ENCODE measurements around the gene DDX50.

DDX50 gene

GRCh38 chr10:68871731-68872342 lies 29.3 kb upstream of the DDX50 start:
- H3F3A ChIP-seq (ENCODE audit: low read depth) = no peaks in the 10 kb centered on the region
- TF ChIP-seq EZH2phosphoT487 (IDR thresholded peaks at IDR 0.05; ENCODE audit: borderline replicate concordance) (no peak), CTCF (conservative IDR thresholded peaks at IDR 0.05; ENCODE audit: low read length) (no peak)
- no peak overlapping the region for H3K4me3 ChIP-seq (ENCODE audit: low read length, poor library complexity, severe bottlenecking)
- no peaks in the 10 kb centered on the region for H4K20me1 ChIP-seq (ENCODE audit: insufficient read depth, low read length, poor library complexity, severe bottlenecking)
- no peaks in the 10 kb centered on the region for H3K36me3 ChIP-seq (ENCODE audit: insufficient read depth, low read length)
- no peaks in the 10 kb centered on the region for H3K9me3 ChIP-seq (ENCODE audit: insufficient read depth, low read depth, low read length)
- no peaks in the 10 kb centered on the region for H3K9me2 ChIP-seq (replicated peaks; ENCODE audit: low read depth, low read length)
- H3K4me2 ChIP-seq (ENCODE audit: low read depth, low read length, poor library complexity, severe bottlenecking) = no peak overlapping the region
- no peaks in the 10 kb centered on the region for H3K4me1 ChIP-seq (ENCODE audit: insufficient read depth, low read length, poor library complexity, severe bottlenecking)
- H3K9ac ChIP-seq (ENCODE audit: low read depth, low read length, poor library complexity, severe bottlenecking) = no peak overlapping the region
- H2AFZ ChIP-seq (ENCODE audit: low read length) = no peak overlapping the region
- no peaks in the 10 kb centered on the region for H3K27me3 ChIP-seq (ENCODE audit: insufficient read depth, low read length, poor library complexity, severe bottlenecking)
- H3K79me2 ChIP-seq (ENCODE audit: insufficient read depth, low read length) = no peaks in the 10 kb centered on the region

GRCh38 chr10:68876246-68877138 lies 24.6 kb upstream of the DDX50 start:
- TF ChIP-seq CTCF (conservative IDR thresholded peaks at IDR 0.05; ENCODE audit: low read length) = no peak
- TF ChIP-seq EZH2phosphoT487 (IDR thresholded peaks at IDR 0.05; ENCODE audit: borderline replicate concordance) = no peak
- Histone ChIP-seq H3K4me3 (ENCODE audit: low read length, poor library complexity, severe bottlenecking) (no peak overlapping the region), H3K9me2 (replicated peaks; ENCODE audit: low read depth, low read length) (no peaks in the 10 kb centered on the region)

GRCh38 chr10:68877482-68878110 lies 23.5 kb upstream of the DDX50 start:
- no peak overlapping the region for H3K4me2 ChIP-seq (ENCODE audit: low read depth, low read length, poor library complexity, severe bottlenecking)
- H3K36me3 ChIP-seq (ENCODE audit: insufficient read depth, low read length) = no peaks in the 10 kb centered on the region
- no peaks in the 10 kb centered on the region for H3K9me3 ChIP-seq (ENCODE audit: insufficient read depth, low read depth, low read length)
- no peaks in the 10 kb centered on the region for H3K27me3 ChIP-seq (ENCODE audit: insufficient read depth, low read length, poor library complexity, severe bottlenecking)
- no peaks in the 10 kb centered on the region for H3F3A ChIP-seq (ENCODE audit: low read depth)
- H3K4me1 ChIP-seq (ENCODE audit: insufficient read depth, low read length, poor library complexity, severe bottlenecking) = no peaks in the 10 kb centered on the region
- TF ChIP-seq EZH2phosphoT487 (IDR thresholded peaks at IDR 0.05; ENCODE audit: borderline replicate concordance) (no peak), CTCF (conservative IDR thresholded peaks at IDR 0.05; ENCODE audit: low read length) (no peak)
- no peaks in the 10 kb centered on the region for H3K79me2 ChIP-seq (ENCODE audit: insufficient read depth, low read length)
- H3K4me3 ChIP-seq (ENCODE audit: low read length, poor library complexity, severe bottlenecking) = no peak overlapping the region
- H3K9me2 ChIP-seq (replicated peaks; ENCODE audit: low read depth, low read length) = no peaks in the 10 kb centered on the region
- H3K9ac ChIP-seq (ENCODE audit: low read depth, low read length, poor library complexity, severe bottlenecking) = no peak overlapping the region
- no peaks in the 10 kb centered on the region for H4K20me1 ChIP-seq (ENCODE audit: insufficient read depth, low read length, poor library complexity, severe bottlenecking)
- H2AFZ ChIP-seq (ENCODE audit: low read length) = no peak overlapping the region

More at GRCh38 chr10:68876246-68877138, 24.6 kb upstream of the DDX50 start:
- no peaks in the 10 kb centered on the region for H3K36me3 ChIP-seq (ENCODE audit: insufficient read depth, low read length)
- H3K27me3 ChIP-seq (ENCODE audit: insufficient read depth, low read length, poor library complexity, severe bottlenecking) = no peaks in the 10 kb centered on the region
- no peak overlapping the region for H3K9ac ChIP-seq (ENCODE audit: low read depth, low read length, poor library complexity, severe bottlenecking)
- H4K20me1 ChIP-seq (ENCODE audit: insufficient read depth, low read length, poor library complexity, severe bottlenecking) = no peaks in the 10 kb centered on the region
- H3K4me1 ChIP-seq (ENCODE audit: insufficient read depth, low read length, poor library complexity, severe bottlenecking) = no peaks in the 10 kb centered on the region
- no peaks in the 10 kb centered on the region for H3K9me3 ChIP-seq (ENCODE audit: insufficient read depth, low read depth, low read length)
- no peaks in the 10 kb centered on the region for H3K79me2 ChIP-seq (ENCODE audit: insufficient read depth, low read length)
- H2AFZ ChIP-seq (ENCODE audit: low read length) = no peak overlapping the region
- no peaks in the 10 kb centered on the region for H3F3A ChIP-seq (ENCODE audit: low read depth)
- H3K4me2 ChIP-seq (ENCODE audit: low read depth, low read length, poor library complexity, severe bottlenecking) = no peak overlapping the region

Data from Loucy (cell line).